Cerebellar nuclear complex (tissue), 1 donor: Measurements from ENCODE around the gene TMCC3.
"Not testable (repeated sequence)": the region's sequence is repeated elsewhere in the genome, so short reads cannot be mapped to it uniquely, and the experiment has no call there.

Source experiments
- DNase-seq, 2 experiments: peaks; one replicate each; lab custom pipeline; 2025; lab: John Stamatoyannopoulos, UW

TMCC3 gene

GRCh38 chr12:94599189-94599588 is 51.2 kb downstream of the TMCC3 start:
- DNase-seq: no peak

DNA sequence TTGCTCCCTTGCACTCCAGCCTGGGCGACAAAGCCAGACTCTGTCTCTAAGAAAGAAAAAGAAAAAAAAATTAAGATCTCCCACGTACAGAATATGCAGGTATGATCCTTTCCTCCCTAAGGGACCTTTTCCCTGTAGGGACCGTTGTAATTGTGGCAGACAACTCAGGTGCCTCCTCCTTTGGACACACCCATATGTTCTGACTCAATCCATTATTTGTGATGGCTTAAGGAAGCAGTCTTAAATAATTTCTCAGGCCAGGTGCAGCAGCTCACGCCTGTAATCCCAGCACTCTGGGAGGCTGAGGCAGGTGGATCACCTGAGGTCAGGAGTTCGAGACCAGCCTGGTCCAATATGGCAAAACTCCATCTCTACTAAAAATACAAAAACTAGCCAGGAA is 53.1 kb downstream of the TMCC3 start:
- DNase-seq: no peak

DNA sequence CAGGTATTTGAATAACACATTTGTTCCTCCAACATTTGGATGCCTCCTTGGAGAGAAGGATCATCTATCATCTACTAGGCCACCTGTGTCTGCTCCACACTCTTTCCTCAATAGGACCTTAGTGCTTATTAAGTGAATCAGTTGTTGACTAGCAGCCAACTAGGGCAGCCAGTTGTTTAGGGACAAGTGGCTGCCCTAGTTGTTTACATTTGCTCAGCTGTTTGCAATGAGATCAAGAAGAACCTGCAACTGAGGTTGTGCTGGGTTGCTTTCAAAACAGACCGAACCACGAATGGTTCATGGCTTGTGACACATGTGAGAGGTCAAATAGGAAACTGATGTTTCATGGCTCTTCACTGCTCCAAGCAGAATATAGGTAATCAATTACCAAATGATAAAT is 53.8 kb downstream of the TMCC3 start:
- no peak for DNase-seq

DNA sequence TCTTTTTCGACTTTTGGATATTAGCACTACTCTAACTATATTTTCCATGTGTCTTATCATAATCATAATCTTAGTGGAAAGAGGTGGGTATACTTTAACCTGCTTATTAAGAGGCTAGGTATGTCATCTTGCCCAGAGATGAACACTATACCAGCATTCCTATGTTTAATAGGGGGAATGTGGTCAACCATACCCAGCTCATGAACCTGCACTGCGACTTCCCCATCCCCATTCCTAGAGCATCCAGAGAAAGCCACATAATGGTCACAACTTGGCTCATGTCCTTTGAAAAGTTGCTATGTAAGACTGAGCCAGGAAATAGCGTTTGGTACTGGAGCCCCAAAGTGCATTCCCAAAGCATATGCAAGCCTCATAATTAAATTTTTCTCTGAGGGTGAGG is 55.2 kb downstream of the TMCC3 start:
- DNase-seq: no peak

- DNase-seq: no peak
Measured at GRCh38 chr12:94594443-94594825, 55.9 kb downstream of the TMCC3 start.

DNA sequence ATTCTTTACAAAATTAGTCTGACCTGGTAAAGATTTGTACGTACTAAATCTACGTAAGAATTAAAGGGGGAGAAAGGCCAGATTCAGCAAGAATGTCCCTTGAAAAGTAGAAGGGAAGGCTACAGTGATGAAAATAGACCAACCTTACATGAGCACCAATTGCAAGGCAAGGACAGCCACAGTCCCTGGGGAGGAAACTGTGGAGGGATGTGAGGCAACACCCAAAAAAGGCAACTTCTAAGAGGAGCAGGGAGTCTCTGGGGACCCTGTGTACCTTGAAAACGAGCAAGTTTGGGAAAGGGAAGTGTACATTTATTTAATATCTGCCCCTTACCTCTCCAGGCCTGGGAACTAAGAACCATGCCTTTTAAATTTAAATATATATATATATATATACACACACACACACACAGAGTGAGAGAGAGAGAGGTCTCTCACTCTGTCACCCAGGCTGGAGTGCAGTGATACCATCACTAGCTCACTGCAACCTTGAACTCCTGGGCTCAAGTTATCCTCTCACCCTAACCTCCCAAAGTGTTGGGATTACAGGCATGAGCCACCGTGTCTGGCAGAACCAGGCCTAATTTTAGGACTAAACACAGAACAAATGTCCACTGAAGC is 56.4 kb downstream of the TMCC3 start:
- no peak for DNase-seq

- not testable (repeated sequence) for DNase-seq
Measured at GRCh38 chr12:94592723-94593122, 57.6 kb downstream of the TMCC3 start.

GRCh38 chr12:94592080-94592479 is 58.3 kb downstream of the TMCC3 start:
- DNase-seq: no peak

GRCh38 chr12:94590428-94590827 is 59.9 kb downstream of the TMCC3 start:
- no peak for DNase-seq

- DNase-seq: no peak
Measured at GRCh38 chr12:94589591-94590001, 60.8 kb downstream of the TMCC3 start.

DNA sequence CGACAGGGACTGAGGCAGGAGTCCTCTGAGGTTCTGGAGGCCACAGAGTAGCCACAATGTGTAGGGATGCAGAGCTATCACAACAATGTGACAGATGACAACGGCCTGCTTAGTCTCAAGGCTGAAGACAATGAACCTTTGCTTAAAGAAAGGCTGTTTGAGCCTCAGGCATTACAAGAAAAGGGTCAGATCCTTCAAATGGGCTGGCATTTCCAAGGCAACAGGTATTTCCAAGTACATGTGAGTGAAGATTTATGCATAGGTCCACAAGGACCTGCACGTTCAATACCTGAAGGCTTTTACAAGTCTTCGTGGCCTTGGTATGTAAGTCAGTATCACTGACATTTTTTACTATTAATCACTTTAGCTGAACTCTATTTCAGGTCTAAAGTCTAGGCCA is 62.0 kb downstream of the TMCC3 start:
- DNase-seq: no peak

DNA sequence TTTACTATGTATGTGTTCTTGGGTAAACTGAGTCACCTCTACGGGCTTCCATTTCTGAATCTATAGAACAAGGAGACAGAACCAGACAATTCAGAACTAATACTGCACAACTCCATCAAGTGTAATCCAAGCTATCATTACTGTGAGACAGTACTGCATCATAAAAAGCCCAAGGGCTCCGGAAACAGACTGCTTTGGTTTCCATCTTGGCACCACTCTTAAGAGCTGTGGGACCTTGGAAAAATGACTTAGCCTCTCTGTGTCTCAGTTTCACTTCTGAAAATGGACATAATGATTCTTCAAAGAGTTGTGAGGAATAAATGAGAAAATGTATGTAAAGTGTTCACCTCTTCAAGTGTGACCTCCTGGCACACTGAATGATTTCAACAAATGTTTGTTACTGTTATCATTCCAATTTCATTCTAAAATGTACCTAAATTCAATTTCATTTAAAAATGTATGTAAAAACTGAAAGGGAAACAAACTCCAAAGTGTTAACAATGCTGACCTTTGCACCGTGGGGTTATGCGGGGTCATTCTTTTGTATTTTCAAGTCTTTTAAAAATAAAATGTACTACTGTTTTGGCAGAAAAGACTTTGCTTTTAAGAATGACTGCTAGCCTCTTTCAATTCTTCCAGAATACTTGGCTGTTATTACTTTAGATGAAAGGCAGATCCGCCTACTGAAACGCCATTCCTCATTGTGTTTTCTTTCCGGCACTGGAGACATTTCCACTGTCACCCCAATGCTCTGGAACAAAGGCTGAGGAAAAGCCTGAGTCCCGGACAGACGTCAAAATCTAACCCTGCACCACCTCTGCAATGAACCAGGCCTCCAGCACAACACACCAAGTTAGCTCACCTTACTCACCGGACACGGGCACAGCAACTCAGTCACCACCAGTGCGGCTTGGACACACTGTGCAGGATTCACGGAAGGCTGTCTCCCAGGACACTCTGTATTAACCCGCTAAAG is 62.8 kb downstream of the TMCC3 start:
- DNase-seq: no peak

DNA sequence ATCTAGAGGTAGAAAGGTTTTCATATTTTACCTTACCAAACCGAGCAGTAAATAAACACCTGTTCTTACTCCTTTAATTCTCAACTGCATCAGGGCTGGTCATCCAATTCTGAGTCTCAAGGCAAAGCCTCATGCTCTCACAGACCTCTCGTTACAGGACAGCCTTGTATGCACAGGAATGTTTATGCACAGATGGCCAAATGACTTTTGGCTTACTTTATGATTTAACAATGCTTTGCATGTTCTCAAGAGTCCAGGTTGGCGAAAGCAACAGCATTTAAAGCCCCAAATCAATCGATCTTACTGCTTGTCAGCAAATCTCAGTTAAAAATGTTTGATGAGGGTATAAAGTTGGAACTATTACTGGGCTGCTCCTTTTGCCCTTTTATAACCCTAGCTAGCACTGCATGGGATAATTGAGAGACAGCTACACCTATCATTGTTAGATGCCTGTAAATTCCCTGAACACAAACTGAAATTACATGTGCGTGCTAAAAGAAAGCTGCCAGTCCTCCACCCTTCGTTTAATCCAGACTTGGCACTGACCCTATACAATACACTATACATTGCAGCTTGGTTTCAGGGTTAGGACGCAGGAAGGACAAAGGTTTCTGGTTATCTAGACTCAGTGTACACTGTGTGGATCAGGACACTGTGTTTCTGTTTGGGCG is 63.6 kb downstream of the TMCC3 start:
- DNase-seq: no peak

DNA sequence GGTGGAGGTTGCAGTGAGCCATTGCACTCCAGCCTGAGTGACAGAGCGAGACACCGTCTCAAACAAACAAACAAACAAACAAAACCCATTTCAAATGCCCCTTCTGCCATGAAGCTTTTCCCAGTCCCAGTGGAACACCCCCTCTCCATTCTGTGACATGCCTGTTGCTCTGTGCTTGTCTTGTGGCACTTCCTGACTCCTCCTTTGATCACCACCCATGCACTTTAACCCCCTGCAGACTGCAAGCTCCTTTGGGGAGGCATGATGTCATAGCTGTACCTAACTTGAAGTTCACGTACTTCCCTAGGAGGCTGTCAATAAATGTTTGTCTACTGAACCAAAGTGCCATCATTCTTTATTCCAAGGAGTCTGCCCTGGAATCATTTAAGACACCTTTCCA is 64.7 kb downstream of the TMCC3 start:
- no peak for DNase-seq

- no peak for DNase-seq
Measured at GRCh38 chr12:94584377-94584776, 66.0 kb downstream of the TMCC3 start.

DNA sequence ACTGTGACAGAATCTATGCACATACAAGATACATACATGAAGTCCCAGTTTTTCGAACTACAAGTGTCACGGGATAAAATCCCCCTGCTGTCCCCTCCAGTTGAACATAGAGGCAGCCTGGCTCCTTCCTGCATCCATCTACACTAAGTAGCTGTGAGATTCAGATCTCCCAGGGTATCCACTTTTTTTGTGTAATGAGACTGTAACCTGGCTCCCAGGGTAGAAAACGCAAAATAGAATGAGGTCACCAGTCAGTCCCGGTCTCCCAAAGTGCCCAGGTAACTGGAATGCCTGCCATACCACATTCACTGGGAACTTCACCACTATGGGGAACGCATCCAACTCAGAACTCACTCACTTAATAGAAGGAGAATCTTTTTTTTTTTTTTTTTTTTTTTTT is 67.8 kb downstream of the TMCC3 start:
- DNase-seq: no peak

GRCh38 chr12:94575645-94576403 is 74.5 kb downstream of the TMCC3 start:
- no peak for DNase-seq

- no peak for DNase-seq
Measured at GRCh38 chr12:94575024-94575423, 75.3 kb downstream of the TMCC3 start.

GRCh38 chr12:94571556-94571955 is 78.8 kb downstream of the TMCC3 start:
- DNase-seq: no peak

- DNase-seq: no peak
Measured at GRCh38 chr12:94570161-94570560, 80.2 kb downstream of the TMCC3 start.

- no peak for DNase-seq
Measured at GRCh38 chr12:94567761-94568160, 82.6 kb downstream of the TMCC3 start.

GRCh38 chr12:94566345-94566744 is 84.0 kb downstream of the TMCC3 start:
- no peak for DNase-seq
